ENCODE results near the gene LACRT.
"Not testable (repeated sequence)": the region's sequence is repeated elsewhere in the genome, so short reads cannot be mapped to it uniquely, and the experiment has no call there.

LACRT gene

GRCh38 chr12:54634795-54635194 is at the start of gene LACRT:
Gene LACRT, minus strand, starts transcription at chr12:54634895. Its CDS starts 54 bp downstream, at chr12:54634841.
- no peak for DNase-seq

DNA sequence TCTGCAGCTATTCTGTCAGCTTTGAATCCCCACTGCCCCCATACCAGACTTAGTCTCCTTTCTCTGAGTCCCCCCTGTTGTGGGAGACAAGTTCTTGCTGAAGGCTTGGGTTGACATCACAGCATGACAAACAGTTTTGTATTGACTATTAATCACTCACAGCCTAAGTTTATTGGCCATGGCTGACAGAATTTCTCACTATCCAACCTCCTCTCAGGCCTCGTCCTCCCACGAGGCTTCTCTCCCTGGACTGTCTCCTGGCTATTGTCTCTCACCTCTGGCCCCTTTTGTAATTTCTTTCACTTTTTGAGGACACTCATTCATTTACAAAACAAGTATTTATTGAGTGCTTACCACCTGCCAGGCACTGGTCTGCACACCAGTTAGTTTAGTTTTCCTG is 48.7 kb upstream of the LACRT start:
- DNase-seq = no peak

GRCh38 chr12:54682674-54683073 is 48.0 kb upstream of the LACRT start:
- DNase-seq = no peak

DNA sequence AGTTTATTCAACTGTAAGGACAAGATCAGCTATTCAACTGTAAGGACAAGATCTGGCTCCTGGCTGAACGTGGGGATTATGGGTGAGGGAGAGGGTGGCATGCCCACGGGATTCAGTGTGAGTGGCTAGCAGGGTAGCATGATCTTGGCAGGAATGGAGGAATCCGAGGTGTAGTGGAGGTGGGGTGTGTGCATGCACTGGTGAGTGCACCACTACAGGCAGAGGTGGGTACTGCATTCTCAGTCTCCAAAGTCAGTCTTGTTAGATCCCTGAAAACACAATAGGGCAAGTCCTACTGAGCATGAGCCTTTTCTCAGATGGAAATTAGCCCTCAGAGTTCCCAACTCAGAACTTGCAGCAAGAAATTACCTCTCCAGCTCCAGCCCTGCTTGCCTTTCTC is 45.7 kb upstream of the LACRT start:
- no peak for DNase-seq

GRCh38 chr12:54678131-54678530 is 43.4 kb upstream of the LACRT start:
- no peak for DNase-seq

DNA sequence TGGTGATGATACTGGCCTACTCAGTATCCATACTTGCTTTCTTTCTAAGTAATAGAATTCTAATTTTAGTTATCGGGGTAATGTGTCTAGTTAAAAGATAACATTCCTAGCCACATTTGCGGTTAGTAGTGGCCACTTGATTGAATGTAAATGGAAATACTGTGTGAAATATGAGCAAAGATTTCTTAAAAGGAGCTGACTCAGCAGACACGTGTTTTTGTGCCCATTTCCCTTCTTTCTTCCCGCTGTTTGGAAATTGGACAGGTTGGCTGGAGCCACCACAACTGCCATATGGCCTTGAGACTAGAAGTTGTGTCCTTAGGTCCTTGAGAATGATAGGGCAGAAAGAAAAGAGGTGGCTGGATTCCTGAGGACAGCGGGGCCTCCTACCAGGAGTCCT is 33.2 kb upstream of the LACRT start:
- no peak for DNase-seq

DNA sequence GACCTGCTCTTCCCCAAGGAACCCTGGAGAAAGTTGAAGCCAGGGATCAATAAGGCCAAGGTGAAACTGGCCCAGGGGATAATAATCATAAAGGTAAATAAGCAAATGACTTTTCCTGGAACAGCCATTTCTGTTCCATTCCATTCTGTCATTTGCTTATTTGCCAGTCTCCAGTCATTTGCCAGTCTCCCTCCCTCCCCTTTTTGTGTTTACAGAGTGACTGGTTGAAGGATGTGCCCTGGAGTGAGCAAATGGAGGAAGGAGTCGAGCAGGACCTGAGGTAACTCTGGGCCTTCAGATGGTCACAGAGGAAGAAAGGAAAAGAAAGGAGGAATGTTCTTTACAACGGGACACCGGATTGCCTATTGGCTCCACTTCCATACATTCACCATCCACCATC is 31.3 kb upstream of the LACRT start:
- DNase-seq = no peak

DNA sequence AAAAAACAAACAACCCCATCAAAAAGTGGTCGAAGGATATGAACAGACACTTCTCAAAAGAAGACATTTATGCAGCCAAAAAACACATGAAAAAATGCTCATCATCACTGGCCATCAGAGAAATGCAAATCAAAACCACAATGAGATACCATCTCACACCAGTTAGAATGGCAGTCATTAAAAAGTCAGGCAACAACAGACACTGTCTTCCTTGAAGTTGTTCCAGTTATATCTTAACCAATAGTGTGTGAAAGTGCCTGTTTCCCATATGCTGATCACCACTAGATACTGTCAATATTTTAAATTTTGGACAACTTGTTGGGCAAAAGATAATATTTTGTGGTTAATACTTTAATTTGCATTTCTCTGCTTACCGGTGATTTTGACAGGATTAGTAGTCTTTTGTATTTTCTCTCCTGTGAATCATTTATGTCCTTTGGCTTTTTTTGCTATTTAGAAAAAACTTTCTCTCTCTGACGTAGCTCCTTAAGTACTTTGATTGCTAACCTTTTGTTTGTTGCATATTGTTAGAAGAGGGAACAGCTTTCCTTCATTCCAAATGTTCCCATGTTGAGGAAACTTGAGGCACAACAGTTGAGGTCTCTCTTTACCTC is 30.4 kb upstream of the LACRT start:
- DNase-seq = not testable (repeated sequence)

DNA sequence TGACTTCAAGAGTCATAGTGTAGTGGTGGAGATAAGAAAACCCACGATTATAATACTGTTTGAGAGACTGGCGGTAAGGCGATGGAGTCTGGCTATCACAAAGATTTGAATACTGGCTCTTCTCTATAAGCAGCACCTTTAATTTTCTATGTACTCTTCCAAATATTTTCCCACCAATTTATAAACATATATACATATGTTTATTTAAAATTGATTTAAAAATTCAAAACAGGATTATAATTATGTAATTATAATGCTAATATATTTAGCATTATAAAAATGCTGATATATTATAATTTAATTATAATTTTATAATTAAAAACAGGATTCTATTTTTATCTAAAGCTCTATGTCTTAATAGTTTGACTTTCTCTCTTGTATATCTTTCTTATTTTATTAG is 28.9 kb upstream of the LACRT start:
- DNase-seq = no peak

DNA sequence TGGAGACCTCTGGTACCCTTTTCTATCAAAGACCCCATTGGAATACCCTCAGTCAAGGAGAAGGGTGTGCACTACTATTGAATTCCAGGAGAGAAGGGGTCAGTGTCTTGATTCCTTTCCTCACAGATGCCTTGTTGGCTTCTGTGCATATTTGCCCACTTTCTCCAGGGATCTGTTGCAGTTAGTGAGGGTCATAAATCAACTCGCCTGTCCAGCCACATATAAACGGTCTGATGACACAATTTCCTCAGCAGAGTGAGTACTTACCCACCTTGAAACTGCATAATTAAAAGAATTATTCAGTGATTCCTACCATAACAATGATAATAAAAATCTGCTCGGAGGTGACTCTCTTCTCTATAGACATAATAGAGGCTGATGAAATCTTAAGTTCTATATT is 27.3 kb upstream of the LACRT start:
- no peak for DNase-seq

- DNase-seq = no peak
Observed at GRCh38 chr12:54661048-54661447, 26.4 kb upstream of the LACRT start.

- peak in 1 of 56 donors; percentile 1 for DNase-seq
Observed at GRCh38 chr12:54660320-54660962, 25.7 kb upstream of the LACRT start.

DNA sequence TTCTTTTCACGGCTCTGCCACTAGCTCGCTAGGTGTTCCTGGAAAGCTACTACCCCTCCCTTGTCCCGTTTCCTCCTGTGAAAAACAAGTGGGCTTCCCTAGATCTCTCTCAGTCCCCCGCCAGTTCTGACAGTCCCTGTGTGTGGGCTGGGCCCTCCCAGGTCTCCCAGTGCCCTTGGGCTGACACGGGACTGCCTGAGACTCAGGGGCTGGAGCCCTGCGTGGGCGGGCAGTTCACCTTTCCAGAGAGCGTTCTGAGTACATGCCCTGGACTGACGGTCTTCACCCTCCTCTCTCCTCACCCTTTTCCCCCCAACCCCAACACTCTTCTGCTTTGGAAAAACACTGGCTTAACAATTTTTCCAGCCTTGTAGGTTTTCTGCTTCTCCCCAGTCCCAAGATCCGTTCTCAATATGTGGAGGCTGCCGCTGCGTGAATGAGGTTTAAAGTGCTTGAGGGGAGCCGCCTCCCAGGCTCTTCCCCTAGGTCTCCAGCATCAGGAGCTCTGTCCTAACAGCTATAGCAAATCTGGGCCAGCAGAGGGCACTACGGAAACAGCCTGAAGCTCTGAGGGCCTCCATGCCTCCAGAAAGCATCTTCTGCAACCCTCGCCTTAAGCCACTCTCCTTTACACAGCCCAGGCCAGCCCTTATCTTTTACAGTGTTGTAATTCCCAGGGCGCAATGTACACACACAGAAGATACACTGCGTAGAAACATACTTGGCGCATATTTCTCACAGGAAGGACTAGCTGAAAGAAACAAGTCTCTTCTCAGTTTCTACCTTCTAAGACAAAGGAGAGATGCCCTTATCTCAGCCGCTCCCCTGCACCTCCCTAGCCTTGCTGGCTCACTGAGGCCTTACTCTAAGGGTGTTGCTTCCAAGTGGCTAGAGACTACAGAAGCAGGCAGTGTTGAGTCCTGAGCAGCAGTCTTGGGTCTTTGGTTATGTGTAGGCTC is 23.9 kb upstream of the LACRT start:
- DNase-seq = no peak

DNA sequence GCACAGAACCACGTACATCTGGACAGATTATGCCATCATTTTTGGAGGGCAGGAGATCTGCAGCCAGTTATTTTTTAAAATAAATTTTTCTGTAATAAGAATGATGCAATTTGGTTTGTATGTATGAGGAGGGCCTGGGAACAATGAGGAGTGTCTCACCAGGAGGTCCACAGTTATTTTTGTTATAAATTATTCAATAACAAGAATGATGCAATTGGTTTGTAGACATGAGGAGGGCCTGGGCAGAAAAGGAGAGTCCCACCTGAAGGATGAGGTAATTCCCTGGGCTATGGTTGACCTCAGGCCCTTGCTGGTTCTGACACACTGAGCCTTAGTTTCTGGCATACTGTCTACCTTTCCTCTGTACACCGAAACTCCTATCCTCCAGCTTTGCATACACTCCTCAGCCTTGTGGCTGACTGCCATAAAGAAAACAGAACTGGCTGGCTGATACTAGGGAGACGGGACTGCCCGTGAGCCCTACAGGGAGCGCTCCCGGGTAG is 22.5 kb upstream of the LACRT start:
- DNase-seq = no peak

GRCh38 chr12:54654926-54655325 is 20.2 kb upstream of the LACRT start:
- no peak for DNase-seq

- DNase-seq = no peak
Observed at GRCh38 chr12:54653025-54653424, 18.3 kb upstream of the LACRT start.

DNA sequence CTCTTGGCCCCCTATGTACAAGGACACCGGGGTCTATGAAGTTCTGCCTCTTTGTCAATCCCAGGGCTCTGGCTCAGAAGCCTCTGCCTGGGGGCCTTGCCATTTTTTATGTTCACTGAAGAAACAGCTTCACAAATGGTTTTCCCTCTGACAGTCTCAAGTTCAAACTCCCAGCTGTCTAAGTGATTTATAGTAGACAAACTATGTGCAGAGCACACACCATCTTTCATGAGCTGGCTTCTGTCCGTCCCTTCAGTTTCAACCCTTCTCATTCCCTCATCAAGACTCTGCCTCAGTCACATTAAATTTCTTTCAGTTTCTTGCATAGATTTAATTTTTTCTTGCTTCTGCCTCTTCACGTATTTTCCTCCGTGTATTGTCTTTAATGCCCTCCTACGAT is 16.2 kb upstream of the LACRT start:
- no peak for DNase-seq

- no peak for DNase-seq
Observed at GRCh38 chr12:54650409-54650808, 15.7 kb upstream of the LACRT start.

- DNase-seq = no peak
Observed at GRCh38 chr12:54649825-54650224, 15.1 kb upstream of the LACRT start.

- DNase-seq = no peak
Observed at GRCh38 chr12:54648265-54648664, 13.6 kb upstream of the LACRT start, which contains the start of gene DCD. Gene DCD, minus strand, starts transcription at chr12:54648365. Its CDS starts 62 bp downstream, at chr12:54648303.

DNA sequence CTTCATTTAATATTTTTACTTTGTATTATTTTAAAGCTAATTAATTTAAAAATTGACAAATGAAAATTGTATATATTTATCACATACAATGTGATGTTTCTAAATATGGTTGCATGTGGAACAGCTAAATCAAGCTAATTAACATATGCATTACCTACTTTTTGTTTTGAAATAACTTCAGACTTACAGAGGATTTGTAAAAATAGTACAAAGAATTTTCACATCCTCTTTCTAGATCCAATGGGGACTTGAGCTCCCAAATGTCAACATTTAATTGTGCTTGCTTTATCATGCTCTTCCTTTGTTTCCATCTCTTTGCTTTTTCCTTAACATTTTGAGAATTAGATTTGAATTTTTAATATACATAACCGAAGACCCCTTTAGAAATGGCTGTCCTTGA is 6.9 kb upstream of the LACRT start:
- no peak for DNase-seq

- DNase-seq = no peak
Observed at GRCh38 chr12:54641089-54641488, 6.4 kb upstream of the LACRT start.

Data from nucleus accumbens (tissue), 56 donors.